GM18502 (cell line): ENCODE data around the gene PRR12.
"Not testable (repeated sequence)": the region's sequence is repeated elsewhere in the genome, so short reads cannot be mapped to it uniquely, and the experiment has no call there.

Source experiments
- ATAC-seq: cut with Tn5 transposase; IDR thresholded peaks from one replicate; pipeline ENCODE4 v1.9.1; 2021; ENCODE audit warnings: mild to moderate bottlenecking; ENCODE audit not compliant: unreplicated experiment, poor library complexity

Gene PRR12

DNA sequence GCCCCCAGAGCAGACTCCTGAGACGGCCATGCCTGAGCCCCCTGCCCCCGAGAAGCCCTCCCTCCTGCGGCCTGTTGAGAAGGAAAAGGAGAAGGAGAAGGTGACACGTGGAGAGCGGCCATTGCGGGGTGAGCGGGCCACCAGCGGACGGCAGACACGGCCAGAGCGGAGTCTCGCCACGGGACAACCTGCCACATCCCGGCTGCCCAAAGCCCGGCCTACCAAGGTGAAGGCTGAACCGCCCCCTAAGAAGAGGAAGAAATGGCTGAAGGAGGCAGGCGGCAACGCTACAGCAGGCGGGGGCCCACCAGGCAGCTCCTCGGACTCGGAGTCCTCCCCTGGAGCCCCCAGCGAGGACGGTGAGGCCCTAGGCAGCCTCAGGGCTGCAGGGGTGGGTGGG, 24.9 kb downstream of the PRR12 start:
- no peak for ATAC-seq

GRCh38 chr19:49616532-49616931, 25.6 kb downstream of the PRR12 start:
- no peak for ATAC-seq

- ATAC-seq = no peak
Measured at GRCh38 chr19:49616945-49617344, 26.0 kb downstream of the PRR12 start.

- ATAC-seq = not testable (repeated sequence)
Measured at GRCh38 chr19:49617860-49618259, 26.9 kb downstream of the PRR12 start.

GRCh38 chr19:49624967-49625910, 34.3 kb downstream of the PRR12 start:
- ATAC-seq = no peak

DNA sequence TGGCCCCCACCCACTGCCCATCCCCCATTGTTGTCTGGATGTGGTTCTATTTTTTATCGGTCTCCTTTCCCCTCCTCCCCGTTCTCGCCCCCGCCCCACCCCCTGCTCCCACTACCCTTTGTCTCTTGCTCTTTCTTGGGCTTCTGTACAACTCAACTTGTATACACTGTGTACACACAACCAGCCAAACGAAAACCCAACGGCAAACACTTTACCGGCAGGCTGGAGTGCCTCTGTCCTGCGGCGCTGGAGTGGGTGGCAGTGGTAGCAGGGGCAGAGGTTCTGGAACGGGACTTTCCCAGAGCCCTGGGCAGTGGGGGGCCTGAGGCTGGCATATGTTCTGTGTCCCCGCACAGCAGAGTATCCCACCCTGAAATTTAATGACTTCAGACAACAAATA, 35.2 kb downstream of the PRR12 start:
- ATAC-seq = no peak

DNA sequence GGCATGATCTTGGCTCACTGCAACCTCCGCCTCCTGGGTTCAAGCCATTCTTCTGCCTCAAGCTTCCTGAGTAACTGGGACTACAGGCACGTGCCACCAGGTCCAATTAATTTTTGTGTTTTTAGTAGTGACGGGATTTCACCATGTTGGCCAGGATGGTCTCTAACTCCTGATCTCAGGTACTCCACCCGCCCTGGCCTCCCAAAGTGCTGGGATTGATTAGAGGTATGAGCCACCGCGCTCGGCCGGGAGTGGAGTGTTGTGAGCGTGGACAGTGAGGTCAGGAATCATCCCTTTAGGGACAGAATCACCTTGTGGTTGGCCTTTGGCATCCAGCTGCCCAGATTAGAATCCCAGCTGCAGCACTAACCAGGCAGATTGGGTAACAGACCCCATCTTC, 38.7 kb downstream of the PRR12 start:
- no peak for ATAC-seq

DNA sequence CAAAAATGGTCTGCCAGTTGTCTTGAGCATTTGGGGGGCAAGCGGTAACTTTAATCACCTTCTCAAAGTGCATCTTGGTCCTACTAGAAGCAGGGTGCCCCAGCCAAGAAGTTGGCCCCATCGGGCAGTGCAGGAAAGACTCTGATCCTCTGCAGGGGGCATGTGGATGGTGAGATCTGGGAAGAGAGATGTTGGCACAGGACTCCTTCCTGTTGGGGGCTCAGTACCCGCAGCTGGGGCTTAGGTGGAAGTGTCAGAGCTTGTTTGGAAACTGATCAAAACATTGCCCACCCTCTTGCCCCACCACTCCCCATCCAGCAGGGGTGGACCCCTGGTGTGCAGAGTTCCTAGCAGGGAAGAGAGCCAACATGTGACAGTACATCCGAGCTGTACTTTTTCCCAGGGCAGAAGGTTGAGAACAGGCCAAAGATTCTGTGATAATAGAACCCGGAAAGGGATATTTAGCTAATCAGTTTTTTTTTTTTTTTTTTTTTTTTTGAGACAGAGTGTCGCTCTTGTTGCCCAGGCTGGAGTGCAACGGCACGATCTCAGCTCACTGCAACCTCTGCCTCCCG, 40.1 kb downstream of the PRR12 start:
- no peak for ATAC-seq

DNA sequence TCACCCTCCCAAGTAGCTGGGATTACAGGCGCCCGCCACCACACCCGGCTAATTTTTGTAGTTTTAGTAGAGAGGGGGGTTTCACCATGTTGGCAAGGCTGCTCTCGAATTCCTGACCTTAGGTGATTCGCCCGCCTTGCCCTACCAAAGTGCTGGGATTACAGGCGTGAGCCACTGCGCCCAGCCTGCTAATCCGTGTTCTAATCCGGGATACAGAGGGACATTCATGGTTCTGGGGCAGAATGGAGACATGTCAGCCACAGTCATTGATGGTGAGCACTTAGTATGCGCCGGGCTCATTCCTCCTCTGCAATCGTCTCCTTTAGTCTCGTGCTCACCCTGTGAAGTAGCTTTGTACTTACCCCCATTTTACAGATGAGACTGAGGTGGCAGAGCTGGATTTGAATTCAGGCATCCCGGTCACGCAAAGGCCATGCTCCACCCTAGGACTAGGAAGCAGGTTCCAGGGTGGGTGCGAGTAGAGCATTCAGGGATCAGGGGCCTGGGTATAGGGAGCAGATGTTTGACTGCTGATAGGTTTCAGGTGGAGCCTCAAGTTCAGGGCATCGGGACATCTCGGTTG, 40.7 kb downstream of the PRR12 start:
- ATAC-seq = no peak

DNA sequence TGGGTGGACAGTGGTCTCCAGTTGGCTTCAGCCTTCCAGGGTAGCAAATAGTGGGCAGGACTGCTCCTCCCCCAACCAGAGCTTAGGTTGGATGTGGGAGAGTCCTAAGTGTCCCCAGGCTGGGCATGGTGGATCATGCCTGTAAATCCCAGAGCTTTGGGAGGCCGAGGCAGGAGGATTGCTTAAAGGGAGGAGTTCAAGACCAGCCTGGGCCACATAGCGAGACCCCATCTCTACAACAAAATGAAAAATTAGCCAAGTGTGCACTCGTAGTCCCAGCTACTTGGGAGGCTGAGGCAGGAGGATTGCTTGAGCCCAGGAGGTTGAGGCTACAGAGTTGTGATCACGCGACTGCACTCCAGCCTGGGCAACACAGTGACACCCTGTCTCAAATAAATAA, 41.6 kb downstream of the PRR12 start:
- no peak for ATAC-seq

DNA sequence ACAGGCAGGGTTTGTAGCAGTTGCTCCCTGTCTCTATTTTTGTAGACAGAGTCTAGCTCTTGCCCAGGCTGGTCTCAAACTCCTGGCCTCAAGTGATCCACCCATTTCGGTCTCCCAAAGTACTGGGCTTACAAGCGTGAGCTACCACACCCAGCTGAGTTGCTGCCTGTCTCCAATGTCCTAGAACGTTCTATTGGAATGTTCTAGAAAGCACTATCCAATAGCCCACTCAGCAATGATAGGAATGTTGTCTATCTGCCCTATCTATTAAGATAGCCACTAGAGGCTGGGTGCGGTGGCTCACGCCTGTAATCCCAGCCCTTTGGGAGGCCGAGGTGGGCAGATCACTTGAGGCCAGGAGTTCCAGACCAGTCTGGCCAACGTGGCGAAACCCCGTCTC, 42.3 kb downstream of the PRR12 start:
- ATAC-seq = not testable (repeated sequence)

GRCh38 chr19:49635530-49636232, 44.7 kb downstream of the PRR12 start:
- no peak for ATAC-seq

DNA sequence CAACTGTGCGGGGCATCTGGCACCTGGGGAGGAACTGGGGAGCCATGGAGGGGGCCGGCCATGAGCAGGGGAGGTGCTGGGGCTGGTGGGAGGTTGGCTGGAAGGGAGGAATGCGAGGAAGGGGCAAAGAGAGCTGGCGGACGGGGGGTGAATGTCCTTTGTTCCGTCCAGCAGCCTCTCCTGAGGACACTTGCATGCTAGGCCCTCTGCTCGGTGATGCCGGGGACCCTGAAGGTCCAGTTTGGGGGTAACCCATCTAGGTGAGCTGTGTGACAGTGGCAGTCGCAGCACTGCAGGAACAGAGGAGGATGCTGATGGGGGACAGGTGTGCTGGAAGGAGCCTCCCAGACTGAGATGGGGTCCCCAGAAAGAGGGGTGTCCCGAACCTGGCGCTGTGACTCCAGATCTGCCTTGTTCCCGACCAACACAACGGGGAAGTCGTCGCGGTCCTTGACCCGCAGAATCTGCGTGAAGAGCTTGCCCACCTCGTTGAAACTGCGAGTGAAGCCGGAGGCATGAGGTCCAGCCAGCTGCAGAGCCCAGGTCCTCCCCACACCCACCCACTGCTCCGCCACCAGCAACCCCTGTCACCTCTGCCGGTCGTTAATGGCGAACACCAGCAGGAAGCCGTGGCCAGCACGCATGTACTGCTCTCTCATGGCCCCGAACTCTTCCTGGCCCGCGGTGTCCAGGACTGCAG, 45.4 kb downstream of the PRR12 start:
- no peak for ATAC-seq

DNA sequence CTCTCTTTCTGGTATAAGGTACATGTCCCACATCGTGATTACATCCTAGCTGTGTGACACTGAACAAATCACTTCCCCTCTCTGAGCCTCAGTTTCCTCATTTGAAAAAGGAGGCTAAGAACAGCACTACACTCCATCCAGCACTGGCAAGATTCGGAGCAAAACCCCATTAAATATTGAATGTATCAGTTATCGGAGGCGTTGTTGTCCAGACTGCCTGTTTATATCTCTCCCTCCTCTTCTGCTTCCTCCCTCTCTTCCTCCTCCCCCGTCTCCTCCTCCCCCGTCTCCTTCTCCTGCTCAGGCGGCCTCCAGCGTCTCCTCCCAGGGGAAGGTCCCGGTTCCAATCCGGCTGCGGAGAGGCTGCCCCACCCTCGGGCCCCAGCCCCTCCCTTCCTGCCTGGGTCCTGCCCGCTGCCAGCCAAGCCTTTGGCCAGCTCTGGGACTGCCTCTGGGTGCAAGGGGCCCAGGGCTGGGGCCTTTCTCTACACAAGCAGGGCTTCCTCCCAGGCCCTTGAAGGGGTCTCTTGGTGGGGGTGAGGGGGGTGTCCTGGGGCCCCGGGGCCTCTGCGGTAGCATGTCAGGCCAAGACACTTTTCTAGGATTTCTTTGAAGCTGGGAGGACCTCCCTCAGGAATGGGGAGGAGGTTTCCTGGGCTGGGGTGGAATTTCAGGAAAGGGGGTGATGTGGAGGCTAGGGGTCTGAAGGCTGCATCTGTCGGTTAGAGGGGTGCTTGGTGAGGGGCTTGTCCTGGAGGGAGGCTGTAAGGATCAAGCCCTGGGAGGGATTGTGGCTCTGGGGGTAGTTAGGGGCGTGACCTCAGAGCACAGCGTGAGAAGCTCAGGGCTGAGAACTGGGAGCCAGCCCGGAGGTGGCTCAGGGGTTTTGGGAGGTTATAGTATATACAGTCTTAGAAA, 47.1 kb downstream of the PRR12 start:
- ATAC-seq = no peak

DNA sequence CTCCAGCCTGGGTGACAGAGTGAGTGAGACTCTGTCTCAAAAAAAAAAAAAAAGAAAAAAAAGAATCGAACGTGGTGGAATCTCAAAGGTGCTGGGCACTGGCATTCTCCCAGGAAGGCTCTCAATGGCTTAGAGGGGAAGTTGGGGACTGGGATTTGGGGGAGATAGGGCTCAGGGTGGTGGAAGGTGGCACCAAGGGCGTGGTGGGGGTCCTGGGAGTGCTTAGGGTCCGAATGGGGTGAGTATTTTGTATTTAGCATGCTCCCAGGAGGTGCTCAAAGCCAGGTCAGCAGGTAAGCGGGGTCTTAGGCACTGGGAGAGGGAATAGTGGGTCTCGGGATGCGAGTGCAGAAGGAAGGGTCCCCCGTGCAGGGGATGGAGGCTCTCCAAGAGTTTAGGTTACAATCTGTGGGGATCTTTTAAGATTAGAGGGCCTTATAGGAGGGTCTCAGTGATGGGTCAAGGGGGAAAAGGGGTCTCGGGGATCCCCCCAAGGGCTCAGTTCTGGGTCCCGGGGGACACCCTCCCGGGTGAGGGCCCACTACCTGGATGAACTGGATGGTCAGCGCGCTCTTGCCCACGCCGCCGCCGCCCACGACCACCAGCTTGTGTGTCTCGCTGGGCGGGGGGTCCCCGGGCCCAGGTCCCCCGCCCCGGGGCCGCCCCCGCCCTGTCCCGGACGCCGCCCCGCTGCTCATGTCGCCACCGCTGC, 48.6 kb downstream of the PRR12 start:
- ATAC-seq = no peak

GRCh38 chr19:49640113-49640898, 49.3 kb downstream of the PRR12 start, which contains the start of gene RRAS:
RRAS (minus strand) TSS chr19:49640143; CDS start chr19:49640098, 45 bp downstream.
- ATAC-seq = peak; percentile 64

DNA sequence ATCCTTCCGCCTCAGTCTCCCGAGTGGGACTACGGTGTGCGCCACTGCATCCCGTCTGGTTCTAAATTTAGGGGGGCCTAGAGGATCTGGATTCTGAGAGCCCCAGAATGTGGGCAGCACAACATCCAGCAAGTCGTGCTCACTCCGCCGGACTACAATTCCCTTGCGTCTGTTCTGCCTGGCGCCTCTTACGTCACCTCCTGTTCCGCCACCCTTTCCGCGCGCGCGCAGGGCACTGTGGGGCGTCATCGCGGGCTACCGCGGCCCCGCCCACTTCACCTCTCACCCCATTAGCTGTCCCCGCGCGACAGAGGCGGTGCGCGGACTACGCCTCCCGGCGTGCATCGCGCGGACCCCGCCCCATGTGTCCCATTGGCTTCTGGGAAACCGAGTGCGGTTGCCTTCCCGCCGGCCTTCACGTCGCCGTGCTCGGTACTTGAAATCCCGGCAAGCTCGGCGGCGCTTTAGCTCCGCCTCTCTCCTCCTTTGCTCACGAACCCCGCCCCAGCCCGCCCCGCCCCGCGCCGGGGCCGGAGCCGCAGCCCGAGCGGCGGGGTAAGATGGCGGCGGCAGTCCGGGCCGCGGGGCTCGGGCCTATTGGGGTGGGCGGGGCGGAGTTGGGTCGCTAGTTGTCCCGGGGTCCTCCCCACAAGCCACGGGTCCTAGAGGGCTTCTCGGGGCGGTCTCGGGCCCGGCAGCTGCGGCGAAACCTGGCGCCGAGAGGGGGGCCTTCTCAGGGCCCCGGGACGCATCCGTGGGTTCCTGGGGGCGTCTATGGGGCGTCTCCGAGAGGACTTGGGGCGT, 50.9 kb downstream of the PRR12 start, which contains the start of gene SCAF1:
Gene SCAF1, plus strand, starts transcription at position 522 of the 804 bp plus-strand sequence. CDS start 2,818 bp downstream, outside the sequence.
- peak; percentile 57 for ATAC-seq
